Measurements from ENCODE around the gene KTN1.

The KTN1 gene

GRCh38 chr14:55711175-55711811 is 131.3 kb downstream of the KTN1 start:
- no peak for ATAC-seq
- TF ChIP-seq BACH2 (CRISPR knock-in tag; IDR thresholded peaks at IDR 0.05; ENCODE audit: borderline replicate concordance) (no peak), RARB (CRISPR knock-in tag; IDR thresholded peaks at IDR 0.05) (no peak), PATZ1 (CRISPR knock-in tag; IDR thresholded peaks at IDR 0.05; ENCODE audit: borderline replicate concordance) (no peak), ZC3H10 (CRISPR knock-in tag; IDR thresholded peaks at IDR 0.05) (no peak), POU6F1 (CRISPR knock-in tag; IDR thresholded peaks at IDR 0.05; ENCODE audit: borderline replicate concordance, low read depth) (no peak), ARNTL (CRISPR knock-in tag; IDR thresholded peaks at IDR 0.05; ENCODE audit: borderline replicate concordance, low read depth) (no peak)
- TF ChIP-seq, protein P1, sequence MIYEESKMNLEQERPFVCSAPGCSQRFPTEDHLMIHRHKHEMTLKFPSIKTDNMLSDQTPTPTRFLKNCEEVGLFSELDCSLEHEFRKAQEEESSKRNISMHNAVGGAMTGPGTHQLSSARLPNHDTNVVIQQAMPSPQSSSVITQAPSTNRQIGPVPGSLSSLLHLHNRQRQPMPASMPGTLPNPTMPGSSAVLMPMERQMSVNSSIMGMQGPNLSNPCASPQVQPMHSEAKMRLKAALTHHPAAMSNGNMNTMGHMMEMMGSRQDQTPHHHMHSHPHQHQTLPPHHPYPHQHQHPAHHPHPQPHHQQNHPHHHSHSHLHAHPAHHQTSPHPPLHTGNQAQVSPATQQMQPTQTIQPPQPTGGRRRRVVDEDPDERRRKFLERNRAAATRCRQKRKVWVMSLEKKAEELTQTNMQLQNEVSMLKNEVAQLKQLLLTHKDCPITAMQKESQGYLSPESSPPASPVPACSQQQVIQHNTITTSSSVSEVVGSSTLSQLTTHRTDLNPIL (CRISPR knock-in tag; IDR thresholded peaks at IDR 0.05; ENCODE audit: low read depth), result no peak

DNA sequence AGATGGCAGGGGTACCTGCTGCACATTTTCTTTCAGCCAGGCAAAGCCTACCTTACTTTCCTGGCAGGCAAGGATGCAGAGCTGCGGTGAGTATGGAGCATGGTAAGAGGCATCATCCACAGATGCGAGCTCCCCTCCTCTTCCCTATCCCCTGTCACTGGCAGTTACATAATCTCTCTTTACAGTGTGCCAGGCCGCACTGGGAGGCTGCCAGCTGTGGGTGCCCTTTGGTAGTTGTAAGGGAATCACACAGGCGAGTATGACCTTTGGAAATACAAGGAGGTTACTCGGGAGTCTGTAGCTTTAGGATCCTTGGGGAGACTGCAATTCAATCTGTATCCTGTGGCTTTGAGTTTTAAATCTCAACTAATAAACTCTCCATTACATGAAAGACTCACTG is 132.5 kb downstream of the KTN1 start:
- no peak for ATAC-seq
- TF ChIP-seq RARB (CRISPR knock-in tag; IDR thresholded peaks at IDR 0.05), result no peak
- TF ChIP-seq CSRNP3 (CRISPR knock-in tag; IDR thresholded peaks at IDR 0.05), result no peak
- TF ChIP-seq ISL1 (CRISPR knock-in tag; IDR thresholded peaks at IDR 0.05), result no peak
- no peak for TF ChIP-seq ZNF565 (CRISPR knock-in tag; conservative IDR thresholded peaks at IDR 0.05; ENCODE audit: low read depth)
- no peak for TF ChIP-seq ZNF8 (CRISPR knock-in tag; IDR thresholded peaks at IDR 0.05)
- TF ChIP-seq ZC3H10 (CRISPR knock-in tag; IDR thresholded peaks at IDR 0.05), result no peak
- TF ChIP-seq ARNTL (CRISPR knock-in tag; IDR thresholded peaks at IDR 0.05; ENCODE audit: borderline replicate concordance, low read depth), result no peak
- no peak for TF ChIP-seq GLIS3 (CRISPR knock-in tag; IDR thresholded peaks at IDR 0.05)

- no peak for TF ChIP-seq ISL1 (CRISPR knock-in tag; IDR thresholded peaks at IDR 0.05)
- no peak for TF ChIP-seq CSDC2 (CRISPR knock-in tag; IDR thresholded peaks at IDR 0.05)
- no peak for TF ChIP-seq ZNF565 (CRISPR knock-in tag; conservative IDR thresholded peaks at IDR 0.05; ENCODE audit: low read depth)
- TF ChIP-seq ZFP30 (CRISPR knock-in tag; IDR thresholded peaks at IDR 0.05), result no peak
- TF ChIP-seq, protein P1 (CRISPR knock-in tag; IDR thresholded peaks at IDR 0.05; ENCODE audit: low read depth), result no peak
- TF ChIP-seq PPARA (CRISPR knock-in tag; IDR thresholded peaks at IDR 0.05; ENCODE audit: borderline replicate concordance), result no peak
- no peak for TF ChIP-seq TOX (CRISPR knock-in tag; IDR thresholded peaks at IDR 0.05; ENCODE audit: borderline replicate concordance)
- TF ChIP-seq SNAI2 (CRISPR knock-in tag; IDR thresholded peaks at IDR 0.05), result no peak
- no peak for TF ChIP-seq GLIS3 (CRISPR knock-in tag; IDR thresholded peaks at IDR 0.05)
- TF ChIP-seq ZFP3 (CRISPR knock-in tag; IDR thresholded peaks at IDR 0.05), result no peak
- TF ChIP-seq, protein P2, sequence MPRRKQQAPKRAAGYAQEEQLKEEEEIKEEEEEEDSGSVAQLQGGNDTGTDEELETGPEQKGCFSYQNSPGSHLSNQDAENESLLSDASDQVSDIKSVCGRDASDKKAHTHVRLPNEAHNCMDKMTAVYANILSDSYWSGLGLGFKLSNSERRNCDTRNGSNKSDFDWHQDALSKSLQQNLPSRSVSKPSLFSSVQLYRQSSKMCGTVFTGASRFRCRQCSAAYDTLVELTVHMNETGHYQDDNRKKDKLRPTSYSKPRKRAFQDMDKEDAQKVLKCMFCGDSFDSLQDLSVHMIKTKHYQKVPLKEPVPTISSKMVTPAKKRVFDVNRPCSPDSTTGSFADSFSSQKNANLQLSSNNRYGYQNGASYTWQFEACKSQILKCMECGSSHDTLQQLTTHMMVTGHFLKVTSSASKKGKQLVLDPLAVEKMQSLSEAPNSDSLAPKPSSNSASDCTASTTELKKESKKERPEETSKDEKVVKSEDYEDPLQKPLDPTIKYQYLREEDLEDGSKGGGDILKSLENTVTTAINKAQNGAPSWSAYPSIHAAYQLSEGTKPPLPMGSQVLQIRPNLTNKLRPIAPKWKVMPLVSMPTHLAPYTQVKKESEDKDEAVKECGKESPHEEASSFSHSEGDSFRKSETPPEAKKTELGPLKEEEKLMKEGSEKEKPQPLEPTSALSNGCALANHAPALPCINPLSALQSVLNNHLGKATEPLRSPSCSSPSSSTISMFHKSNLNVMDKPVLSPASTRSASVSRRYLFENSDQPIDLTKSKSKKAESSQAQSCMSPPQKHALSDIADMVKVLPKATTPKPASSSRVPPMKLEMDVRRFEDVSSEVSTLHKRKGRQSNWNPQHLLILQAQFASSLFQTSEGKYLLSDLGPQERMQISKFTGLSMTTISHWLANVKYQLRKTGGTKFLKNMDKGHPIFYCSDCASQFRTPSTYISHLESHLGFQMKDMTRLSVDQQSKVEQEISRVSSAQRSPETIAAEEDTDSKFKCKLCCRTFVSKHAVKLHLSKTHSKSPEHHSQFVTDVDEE (CRISPR knock-in tag; IDR thresholded peaks at IDR 0.05), result no peak
- no peak for TF ChIP-seq ZC3H10 (CRISPR knock-in tag; IDR thresholded peaks at IDR 0.05)
- no peak for TF ChIP-seq ARNTL (CRISPR knock-in tag; IDR thresholded peaks at IDR 0.05; ENCODE audit: borderline replicate concordance, low read depth)
- TF ChIP-seq PATZ1 (CRISPR knock-in tag; IDR thresholded peaks at IDR 0.05; ENCODE audit: borderline replicate concordance), result no peak
- TF ChIP-seq BACH2 (CRISPR knock-in tag; IDR thresholded peaks at IDR 0.05; ENCODE audit: borderline replicate concordance), result no peak
- no peak for TF ChIP-seq RARB (CRISPR knock-in tag; IDR thresholded peaks at IDR 0.05)
- TF ChIP-seq OSR1 (CRISPR knock-in tag; IDR thresholded peaks at IDR 0.05), result no peak
- no peak for ATAC-seq
These were observed 133.5 kb downstream of the KTN1 start for GRCh38 chr14:55713486-55713885.
